HUES64 (cell line): ENCODE measurements around the gene P2RY13.

Source experiments
- H3K27ac ChIP-seq: 2 replicates; pipeline ENCODE4 v1.7.0; 2013; ENCODE audit warnings: low read depth, low read length, inconsistent platforms
- H3K27me3 ChIP-seq: 2 replicates; pipeline ENCODE4 v1.6.1; 2013; ENCODE audit warnings: mild to moderate bottlenecking, low read length; ENCODE audit not compliant: insufficient read depth
- H3K36me3 ChIP-seq: 2 replicates; pipeline ENCODE4 v1.6.1; 2013; ENCODE audit warnings: mild to moderate bottlenecking, low read length; ENCODE audit not compliant: insufficient read depth
- H3K4me1 ChIP-seq: 2 replicates; pipeline ENCODE4 v1.6.1; 2013; ENCODE audit warnings: mild to moderate bottlenecking, low read length, moderate library complexity; ENCODE audit not compliant: insufficient read depth
- H3K4me3 ChIP-seq: 2 replicates; pipeline ENCODE4 v1.5.1; 2013; ENCODE audit warnings: mild to moderate bottlenecking, low read length, moderate library complexity
- H3K9ac ChIP-seq: 2 replicates; pipeline ENCODE4 v1.6.1; 2013; ENCODE audit warnings: mild to moderate bottlenecking, low read depth, low read length
- H3K9me3 ChIP-seq: 2 replicates; pipeline ENCODE4 v1.6.1; 2013; ENCODE audit warnings: low read depth, low read length; ENCODE audit not compliant: insufficient read depth
- WGBS: fragments of 150-250, 120-280 bp; methylation state at CpG from one replicate; pipeline ENCODE4 v1.1.7; 2013; ENCODE audit warnings: missing lambda C conversion rate; 5-methylcytosine and 5-hydroxymethylcytosine counted together

The P2RY13 gene

GRCh38 chr3:151293127-151293526, 36.2 kb downstream of the P2RY13 start:
- Histone ChIP-seq H3K27ac (no peak overlapping the region), H3K4me3 (no peak overlapping the region), H3K27me3 (no peaks in the 10 kb centered on the region), H3K36me3 (no peaks in the 10 kb centered on the region), H3K9me3 (no peaks in the 10 kb centered on the region), H3K4me1 (peaks cover 12% of the 10 kb centered on the region; the same call in 1 of the 2 replicates), H3K9ac (no peak overlapping the region)
- 90% methylated on average over 6 of the region's 6 CpGs for WGBS

- Histone ChIP-seq H3K9me3 (no peaks in the 10 kb centered on the region), H3K4me1 (no peaks in the 10 kb centered on the region), H3K9ac (no peak overlapping the region), H3K27ac (no peak overlapping the region), H3K4me3 (no peak overlapping the region), H3K27me3 (no peaks in the 10 kb centered on the region), H3K36me3 (no peaks in the 10 kb centered on the region)
- 84% methylated on average over 3 of the region's 3 CpGs for WGBS
Measured at GRCh38 chr3:151290673-151291072, 38.7 kb downstream of the P2RY13 start.

- Histone ChIP-seq H3K9me3 (no peaks in the 10 kb centered on the region), H3K27me3 (no peaks in the 10 kb centered on the region), H3K9ac (no peak overlapping the region), H3K4me1 (no peaks in the 10 kb centered on the region), H3K27ac (no peak overlapping the region), H3K36me3 (no peaks in the 10 kb centered on the region), H3K4me3 (no peak overlapping the region)
- WGBS, result 53% methylated on average over 3 of the region's 3 CpGs
Measured at GRCh38 chr3:151289445-151289844, 39.9 kb downstream of the P2RY13 start.

- Histone ChIP-seq H3K4me1 (no peaks in the 10 kb centered on the region), H3K4me3 (no peak overlapping the region), H3K9me3 (no peaks in the 10 kb centered on the region), H3K9ac (no peak overlapping the region), H3K36me3 (no peaks in the 10 kb centered on the region), H3K27me3 (no peaks in the 10 kb centered on the region), H3K27ac (no peak overlapping the region)
- WGBS, result 57% methylated on average over 1 of the region's 1 CpG
Measured at GRCh38 chr3:151285940-151286339, 43.4 kb downstream of the P2RY13 start.

- no peaks in the 10 kb centered on the region for H3K4me1 ChIP-seq
- H3K27me3 ChIP-seq, result no peaks in the 10 kb centered on the region
- H3K4me3 ChIP-seq, result no peak overlapping the region
- WGBS, result 78% methylated on average over 5 of the region's 5 CpGs
- H3K27ac ChIP-seq, result no peak overlapping the region
- H3K36me3 ChIP-seq, result no peaks in the 10 kb centered on the region
- H3K9me3 ChIP-seq, result no peaks in the 10 kb centered on the region
- H3K9ac ChIP-seq, result no peak overlapping the region
Measured at GRCh38 chr3:151283907-151284461, 45.4 kb downstream of the P2RY13 start.

DNA sequence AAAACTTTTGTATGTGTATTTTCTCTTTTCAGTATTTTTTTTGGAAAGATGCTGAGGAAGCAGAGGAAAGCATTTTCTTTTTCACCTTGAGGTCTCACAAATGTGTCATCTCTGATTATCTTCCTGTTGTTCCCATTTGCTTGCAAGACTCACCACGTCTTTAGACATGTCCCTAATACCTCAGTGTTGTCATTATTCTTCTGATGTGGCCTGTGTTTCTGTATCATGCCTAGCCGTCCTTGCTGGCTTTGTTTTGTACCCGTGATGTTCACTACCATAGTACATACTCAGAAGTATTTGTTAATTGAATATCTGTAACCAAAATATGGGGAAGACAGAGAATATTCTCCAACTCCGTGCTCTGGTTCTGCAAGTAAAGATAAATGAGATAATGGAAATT, 46.0 kb downstream of the P2RY13 start:
- no peaks in the 10 kb centered on the region for H3K9me3 ChIP-seq
- peaks cover 5% of the 10 kb centered on the region; the same call in 1 of the 2 replicates for H3K36me3 ChIP-seq
- no peaks in the 10 kb centered on the region for H3K27me3 ChIP-seq
- H3K9ac ChIP-seq, result no peak overlapping the region
- no peak overlapping the region for H3K27ac ChIP-seq
- no peaks in the 10 kb centered on the region for H3K4me1 ChIP-seq
- H3K4me3 ChIP-seq, result no peak overlapping the region
- 94% methylated on average over 3 of the region's 4 CpGs for WGBS

- H3K36me3 ChIP-seq, result peaks cover 5% of the 10 kb centered on the region; the same call in 1 of the 2 replicates
- H3K9ac ChIP-seq, result no peak overlapping the region
- no peaks in the 10 kb centered on the region for H3K9me3 ChIP-seq
- H3K4me1 ChIP-seq, result no peaks in the 10 kb centered on the region
- H3K4me3 ChIP-seq, result no peak overlapping the region
- WGBS, result 28% methylated on average over 1 of the region's 1 CpG
- no peaks in the 10 kb centered on the region for H3K27me3 ChIP-seq
- no peak overlapping the region for H3K27ac ChIP-seq
Measured at GRCh38 chr3:151282921-151283320, 46.4 kb downstream of the P2RY13 start.

DNA sequence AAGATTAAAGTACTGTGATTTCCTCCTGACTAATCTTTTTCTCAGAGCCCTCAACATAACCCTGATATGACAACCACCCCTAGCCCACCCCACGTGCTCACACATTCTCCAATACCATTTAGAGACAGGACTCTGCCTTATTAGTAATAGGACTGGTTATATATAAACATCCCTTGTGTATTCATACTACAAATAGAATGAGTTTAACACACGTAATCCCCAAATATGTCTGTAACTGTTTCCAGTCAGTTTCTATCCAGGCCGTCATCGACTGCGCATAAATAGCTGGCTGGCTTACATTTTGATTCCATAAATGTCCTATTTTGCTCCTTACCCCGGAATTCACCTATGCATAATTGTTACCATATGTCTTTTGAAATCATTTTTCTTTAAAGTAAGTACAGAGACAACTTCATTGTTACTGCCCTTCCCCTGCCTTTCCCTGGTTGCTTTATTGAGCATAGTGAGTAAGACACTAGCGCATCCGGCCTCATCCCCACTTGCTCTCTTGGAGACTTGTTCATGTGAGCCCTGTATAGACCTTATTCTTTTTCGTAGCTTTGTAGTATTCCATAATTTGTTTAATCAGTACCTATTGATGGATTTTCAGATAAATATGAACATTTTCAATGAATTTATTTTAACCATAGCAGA, 47.6 kb downstream of the P2RY13 start:
- Histone ChIP-seq H3K27me3 (no peaks in the 10 kb centered on the region), H3K36me3 (peaks cover 9% of the 10 kb centered on the region; the same call in 1 of the 2 replicates), H3K4me1 (no peaks in the 10 kb centered on the region), H3K9ac (no peak overlapping the region), H3K9me3 (no peaks in the 10 kb centered on the region), H3K4me3 (no peak overlapping the region), H3K27ac (no peak overlapping the region)
- WGBS, result 99% methylated on average over 8 of the region's 9 CpGs

GRCh38 chr3:151278230-151278629, 51.1 kb downstream of the P2RY13 start, which contains the start of gene P2RY14:
Gene P2RY14, minus strand, starts transcription at chr3:151278542. Its CDS starts 64,226 bp downstream, at chr3:151214316.
- no peak within 1 kb of the TSS for H3K9ac ChIP-seq
- H3K27me3 ChIP-seq, result no peaks in the 10 kb centered on the region
- peaks cover 9% of the 10 kb centered on the region; the same call in 1 of the 2 replicates for H3K36me3 ChIP-seq
- H3K27ac ChIP-seq, result no peak within 1 kb of the TSS
- H3K4me1 ChIP-seq, result no peaks in the 10 kb centered on the region
- H3K4me3 ChIP-seq, result no peak within 1 kb of the TSS
- WGBS, result 89% methylated on average over 4 of the region's 4 CpGs
- H3K9me3 ChIP-seq, result no peaks in the 10 kb centered on the region

DNA sequence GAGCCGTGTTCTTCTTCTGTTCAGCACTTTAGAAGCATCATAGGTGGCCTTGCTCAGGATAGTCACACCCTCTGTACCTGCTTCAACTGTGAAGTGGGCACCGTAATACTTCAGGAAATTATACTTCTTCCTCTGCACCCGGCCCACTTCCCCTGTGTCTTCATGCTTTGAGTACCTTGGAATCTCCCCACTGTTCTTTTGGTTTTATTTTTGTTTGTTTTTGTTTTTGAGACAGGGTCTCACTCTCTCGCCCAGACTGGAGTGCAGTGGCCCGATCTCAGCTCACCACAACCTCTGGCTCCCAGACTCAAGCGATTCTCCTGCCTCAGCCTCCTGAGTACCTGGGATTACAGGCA, 52.7 kb downstream of the P2RY13 start:
- 94% methylated on average over 6 of the region's 6 CpGs for WGBS
- Histone ChIP-seq H3K9me3 (no peaks in the 10 kb centered on the region), H3K36me3 (peaks cover 9% of the 10 kb centered on the region; the same call in 1 of the 2 replicates), H3K4me1 (no peaks in the 10 kb centered on the region), H3K27ac (no peak overlapping the region), H3K4me3 (no peak overlapping the region), H3K27me3 (no peaks in the 10 kb centered on the region), H3K9ac (no peak overlapping the region)
